A673 (cell line): ENCODE data around the gene SNRNP70. TPM values are rescaled to one million over a fixed set of nuclear protein-coding genes. Genes with fewer than 3 reads are reported as not detected.
A peak's percentile ranks its signal among the peaks of the same experiment; 100 is the strongest.

Experiments used
- BruUV-seq: library from RNA; stranded (reverse); fragments of 400-500 nt; replicated peaks from 2 replicates; lab custom pipeline; 2021; lab: Mats Ljungman, UMichigan
- CTCF ChIA-PET: fragments of 300-600 bp; sonication (Branson Sonifier 250); formaldehyde crosslinking; loops from one replicate; lab custom pipeline; 2022; ENCODE audit warnings: antibody characterized with exemption; lab: Charles Lee
- POLR2A ChIA-PET: fragments of 300-600 bp; sonication (Branson Sonifier 250); formaldehyde crosslinking; loops from one replicate; lab custom pipeline; 2022; ENCODE audit warnings: antibody characterized with exemption; ENCODE audit not compliant: low non-redundant PET; lab: Charles Lee
- DNase-seq: peaks from one replicate; pipeline ENCODE4 v3.0.0-alpha.2; 2015; ENCODE audit warnings: low spot score
- H3K27ac ChIP-seq: fragments of 200-600 bp; sonication (generic); 2 replicates; pipeline ENCODE4 v1.5.1; 2016; ENCODE audit warnings: mixed run types, low read depth, mild to moderate bottlenecking, mixed read lengths, antibody characterized with exemption, low read length; ENCODE audit not compliant: poor library complexity, severe bottlenecking
- H3K27me3 ChIP-seq: fragments of 200-600 bp; sonication (generic); replicated peaks from 2 replicates; pipeline ENCODE4 v1.6.1; 2017; ENCODE audit warnings: mixed run types, low read depth, mild to moderate bottlenecking, mixed read lengths, antibody characterized with exemption, low read length; ENCODE audit not compliant: insufficient read depth, poor library complexity
- H3K36me3 ChIP-seq: fragments of 200-600 bp; sonication (generic); 2 replicates; pipeline ENCODE4 v1.6.1; 2016; ENCODE audit warnings: mixed run types, mild to moderate bottlenecking, mixed read lengths, antibody characterized with exemption, low read length; ENCODE audit not compliant: insufficient read depth, poor library complexity, severe bottlenecking
- H3K4me1 ChIP-seq: fragments of 200-600 bp; sonication (generic); 2 replicates; pipeline ENCODE4 v1.6.1; 2017; ENCODE audit warnings: mixed run types, mild to moderate bottlenecking, mixed read lengths, antibody characterized with exemption, low read length; ENCODE audit not compliant: insufficient read depth, poor library complexity, severe bottlenecking
- H3K4me3 ChIP-seq: fragments of 200-600 bp; sonication (generic); 2 replicates; pipeline ENCODE4 v1.5.1; 2016; ENCODE audit warnings: low read depth, mixed run types, mild to moderate bottlenecking, mixed read lengths, low read length; ENCODE audit not compliant: poor library complexity, severe bottlenecking
- H3K9me3 ChIP-seq: fragments of 200-600 bp; sonication (generic); 2 replicates; pipeline ENCODE4 v1.6.1; 2016; ENCODE audit warnings: mixed run types, low read depth, mild to moderate bottlenecking, mixed read lengths, antibody characterized with exemption, low read length; ENCODE audit not compliant: poor library complexity, severe bottlenecking
- EZH2 ChIP-seq: fragments of 200-600 bp; sonication (generic); IDR thresholded peaks from 2 replicates; pipeline ENCODE4 v1.6.1; 2017; ENCODE audit warnings: borderline replicate concordance, low read depth, mild to moderate bottlenecking, mixed read lengths, antibody characterized with exemption, low read length; ENCODE audit not compliant: poor library complexity, severe bottlenecking
- intact Hi-C: fragments of 100-400 bp; cut with micrococcal nuclease; formaldehyde crosslinking; loops from one replicate; pipeline ENCODE4 v1.10.0; 2022; ENCODE audit not compliant: unreplicated experiment
- total RNA-seq: library from RNA; stranded (reverse); gene quantifications from 2 replicates; pipeline ENCODE4 v1.2.3, GENCODE V29; 2021
- TF ChIP-seq, protein P1 (sequence below): fragments of 300-800, 200-600 bp; sonication (generic); conservative IDR thresholded peaks from 2 replicates; pipeline ENCODE4 v1.5.1; 2017; ENCODE audit warnings: low read depth, mild to moderate bottlenecking, antibody characterized with exemption, low read length, moderate library complexity, mixed read lengths

Gene SNRNP70
- total RNA-seq, 1 experiment from 2014 or later = 295 TPM

DNA sequence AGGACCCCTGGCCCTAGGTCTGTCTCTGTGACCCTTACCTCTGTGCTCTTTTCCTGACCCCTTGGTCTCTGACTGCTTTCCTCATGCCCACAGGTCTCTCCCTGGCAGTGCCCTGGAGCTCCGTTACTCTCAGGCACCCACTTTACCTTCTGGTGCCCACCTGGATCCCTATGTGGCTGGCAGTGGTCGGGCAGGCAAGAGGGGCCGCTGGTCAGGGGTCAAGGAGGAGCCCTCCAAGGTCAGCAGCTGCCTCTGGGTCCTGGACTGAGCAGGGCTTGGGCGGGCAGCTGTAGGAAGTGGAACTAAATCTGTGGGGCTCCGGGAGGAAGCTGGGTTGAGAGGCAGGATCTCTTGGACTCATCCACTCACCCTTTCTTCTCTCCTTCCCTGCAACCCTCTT lies 50.4 kb downstream of the SNRNP70 start:
- no TSS peak for BruUV-seq
- Histone ChIP-seq H3K27me3 (no peaks in the 10 kb centered on the region), H3K36me3 (peaks cover 25% of the 10 kb centered on the region), H3K4me3 (no peak overlapping the region), H3K4me1 (peaks cover 3% of the 10 kb centered on the region), H3K9me3 (no peaks in the 10 kb centered on the region), H3K27ac (peak overlapping the region; percentile 54)
- no peak for DNase-seq
- ChIA-PET CTCF (interaction anchor here (1.0 kb wide), 1 partner anchor 16 kb away, joined by 3 read pairs; no protein-coding TSS in a partner anchor), POLR2A (no interaction called here)
- intact Hi-C loops = no loop called here
- TF ChIP-seq EZH2 = no peak
- TF ChIP-seq, protein P1, sequence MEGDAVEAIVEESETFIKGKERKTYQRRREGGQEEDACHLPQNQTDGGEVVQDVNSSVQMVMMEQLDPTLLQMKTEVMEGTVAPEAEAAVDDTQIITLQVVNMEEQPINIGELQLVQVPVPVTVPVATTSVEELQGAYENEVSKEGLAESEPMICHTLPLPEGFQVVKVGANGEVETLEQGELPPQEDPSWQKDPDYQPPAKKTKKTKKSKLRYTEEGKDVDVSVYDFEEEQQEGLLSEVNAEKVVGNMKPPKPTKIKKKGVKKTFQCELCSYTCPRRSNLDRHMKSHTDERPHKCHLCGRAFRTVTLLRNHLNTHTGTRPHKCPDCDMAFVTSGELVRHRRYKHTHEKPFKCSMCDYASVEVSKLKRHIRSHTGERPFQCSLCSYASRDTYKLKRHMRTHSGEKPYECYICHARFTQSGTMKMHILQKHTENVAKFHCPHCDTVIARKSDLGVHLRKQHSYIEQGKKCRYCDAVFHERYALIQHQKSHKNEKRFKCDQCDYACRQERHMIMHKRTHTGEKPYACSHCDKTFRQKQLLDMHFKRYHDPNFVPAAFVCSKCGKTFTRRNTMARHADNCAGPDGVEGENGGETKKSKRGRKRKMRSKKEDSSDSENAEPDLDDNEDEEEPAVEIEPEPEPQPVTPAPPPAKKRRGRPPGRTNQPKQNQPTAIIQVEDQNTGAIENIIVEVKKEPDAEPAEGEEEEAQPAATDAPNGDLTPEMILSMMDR = no peak

DNA sequence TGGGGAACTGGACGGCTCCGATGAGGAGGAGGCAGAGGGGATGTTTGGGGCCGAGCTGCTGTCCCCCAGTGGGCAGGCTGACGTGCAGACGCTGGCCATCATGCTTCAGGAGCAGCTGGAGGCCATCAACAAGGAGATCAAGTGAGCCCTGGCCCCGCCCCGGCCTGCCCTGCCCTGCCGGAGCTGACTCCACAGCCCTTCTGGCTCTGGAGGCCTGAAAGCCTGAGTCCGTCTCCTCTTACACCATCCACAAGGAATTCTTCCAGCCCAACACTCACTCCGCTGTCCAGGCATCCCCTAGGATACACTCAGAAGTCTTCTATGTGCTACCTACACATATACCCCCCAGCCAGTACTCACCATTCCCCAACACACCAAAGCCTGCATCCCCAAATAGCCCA lies 51.5 kb downstream of the SNRNP70 start:
- Histone ChIP-seq H3K4me1 (peaks cover 3% of the 10 kb centered on the region), H3K4me3 (no peak overlapping the region), H3K9me3 (no peaks in the 10 kb centered on the region), H3K36me3 (peaks cover 24% of the 10 kb centered on the region), H3K27me3 (no peaks in the 10 kb centered on the region), H3K27ac (no peak overlapping the region)
- intact Hi-C loops = no loop called here
- CTCF ChIA-PET = interaction anchor here (0.7 kb wide), 1 partner anchor 62 kb away, joined by 3 read pairs; no protein-coding TSS in a partner anchor
- no peak for DNase-seq
- POLR2A ChIA-PET = no interaction called here
- TF ChIP-seq EZH2 = no peak
- TF ChIP-seq, protein P1 = no peak
- BruUV-seq = no TSS peak

DNA sequence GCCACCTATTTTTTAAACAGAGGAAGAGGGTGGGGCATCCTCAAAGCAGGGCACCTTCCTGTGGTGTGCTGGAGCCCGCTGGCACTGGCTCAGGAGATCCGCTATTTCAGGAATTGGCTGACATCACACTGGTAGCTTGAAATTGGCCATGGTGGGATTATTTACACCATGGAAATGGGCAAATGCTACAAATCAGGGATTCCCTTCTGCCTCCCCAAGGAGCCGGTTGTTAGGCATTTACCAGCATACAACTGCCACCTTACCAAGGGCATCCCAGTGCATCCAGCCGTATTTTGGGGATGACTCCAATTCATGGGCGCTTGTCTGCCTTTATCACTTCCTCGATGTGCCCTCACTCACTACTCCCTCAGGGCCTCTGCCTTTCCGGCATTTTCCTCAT lies 55.7 kb downstream of the SNRNP70 start:
- no peaks in the 10 kb centered on the region for H3K9me3 ChIP-seq
- no peaks in the 10 kb centered on the region for H3K27me3 ChIP-seq
- H3K36me3 ChIP-seq = peaks cover under 1% of the 10 kb centered on the region
- H3K4me3 ChIP-seq = no peak overlapping the region
- ChIA-PET CTCF (no interaction called here), POLR2A (no interaction called here)
- no peak for DNase-seq
- no peak overlapping the region for H3K27ac ChIP-seq
- BruUV-seq = no TSS peak
- intact Hi-C loops = no loop called here
- TF ChIP-seq, protein P1 = no peak
- TF ChIP-seq EZH2 = no peak
- peaks cover 12% of the 10 kb centered on the region for H3K4me1 ChIP-seq
